ENCODE results near the gene HSD17B8.

HSD17B8 gene

GRCh38 chr6:33167374-33168283, 36.8 kb upstream of the HSD17B8 start:
- H3K27ac ChIP-seq = no peak overlapping the region
- TF ChIP-seq ZFX (IDR thresholded peaks at IDR 0.05; ENCODE audit: borderline replicate concordance) (no peak), CTCF (IDR thresholded peaks at IDR 0.05) (no peak)

GRCh38 chr6:33168284-33168601, 36.2 kb upstream of the HSD17B8 start:
- H3K27ac ChIP-seq = no peak overlapping the region
- TF ChIP-seq ZFX (IDR thresholded peaks at IDR 0.05; ENCODE audit: borderline replicate concordance) = no peak
- TF ChIP-seq CTCF (IDR thresholded peaks at IDR 0.05) = no peak

GRCh38 chr6:33168639-33169038, 35.8 kb upstream of the HSD17B8 start:
- TF ChIP-seq CTCF (IDR thresholded peaks at IDR 0.05) (no peak), ZFX (IDR thresholded peaks at IDR 0.05; ENCODE audit: borderline replicate concordance) (no peak)
- no peak overlapping the region for H3K27ac ChIP-seq

- no peak overlapping the region for H3K27ac ChIP-seq
- TF ChIP-seq ZFX (IDR thresholded peaks at IDR 0.05; ENCODE audit: borderline replicate concordance) (no peak), CTCF (IDR thresholded peaks at IDR 0.05) (no peak)
Measured at GRCh38 chr6:33169291-33170175, 34.9 kb upstream of the HSD17B8 start.

- H3K27ac ChIP-seq = no peak overlapping the region
- TF ChIP-seq ZFX (IDR thresholded peaks at IDR 0.05; ENCODE audit: borderline replicate concordance) (no peak), CTCF (IDR thresholded peaks at IDR 0.05) (no peak)
Measured at GRCh38 chr6:33170176-33171015, 34.1 kb upstream of the HSD17B8 start.

GRCh38 chr6:33171016-33171879, 33.2 kb upstream of the HSD17B8 start:
- H3K27ac ChIP-seq = no peak overlapping the region
- no peak for TF ChIP-seq ZFX (IDR thresholded peaks at IDR 0.05; ENCODE audit: borderline replicate concordance)
- no peak for TF ChIP-seq CTCF (IDR thresholded peaks at IDR 0.05)

Measured in 22Rv1 (cell line).